ENCODE results near the gene UBE2S.
A peak's percentile ranks its signal among the peaks of the same experiment; 100 is the strongest.

UBE2S gene

DNA sequence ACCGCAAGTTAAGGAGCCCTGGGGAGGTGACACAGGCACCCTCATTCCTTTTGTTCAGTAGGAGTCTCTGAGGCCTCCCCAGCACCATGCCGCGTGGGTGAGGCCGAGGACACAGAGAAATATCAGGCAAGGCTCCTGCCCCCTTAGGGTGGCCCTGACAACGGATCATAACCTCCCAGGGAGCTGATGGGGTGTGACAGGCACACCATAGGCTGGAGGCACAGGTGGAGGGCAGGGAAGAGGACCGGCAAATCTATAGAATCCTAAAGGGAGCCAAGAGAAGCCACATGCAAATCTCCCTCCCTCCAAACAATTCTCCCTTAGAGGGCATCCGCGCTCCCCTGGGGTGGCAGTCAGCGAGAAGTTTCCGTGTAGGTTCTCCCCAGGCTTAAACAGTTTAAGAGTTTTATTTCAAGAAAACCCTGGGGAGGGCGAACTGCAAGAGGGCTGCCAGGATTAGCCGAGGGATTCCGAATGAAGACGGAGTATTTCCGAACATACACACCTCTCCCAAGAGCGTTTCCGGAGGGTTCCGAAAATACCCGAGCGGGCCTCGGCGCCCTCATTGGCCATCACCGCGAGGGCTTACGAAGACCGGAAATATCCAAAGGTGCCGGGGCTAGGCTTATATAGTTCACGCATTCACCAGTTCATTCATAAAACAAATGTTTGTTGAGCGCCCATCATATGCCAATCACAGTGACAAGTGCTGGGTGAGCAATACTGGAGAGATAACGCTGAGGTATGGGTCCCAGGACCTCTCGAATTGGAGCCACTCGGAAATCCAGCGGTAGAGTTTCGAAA lies 22.5 kb downstream of the UBE2S start:
- peak overlapping the region; percentile 100 for H3K4me3 Mint-ChIP-seq
- H3K4me1 Mint-ChIP-seq (ENCODE audit: low read depth), result peaks cover 57% of the 10 kb centered on the region
- H3K27ac Mint-ChIP-seq, result peak overlapping the region; percentile 100
- peaks cover 44% of the 10 kb centered on the region for H3K36me3 Mint-ChIP-seq (ENCODE audit: low read depth)
- no peaks in the 10 kb centered on the region for H3K9me3 Mint-ChIP-seq
- no peaks in the 10 kb centered on the region for H3K27me3 Mint-ChIP-seq

DNA sequence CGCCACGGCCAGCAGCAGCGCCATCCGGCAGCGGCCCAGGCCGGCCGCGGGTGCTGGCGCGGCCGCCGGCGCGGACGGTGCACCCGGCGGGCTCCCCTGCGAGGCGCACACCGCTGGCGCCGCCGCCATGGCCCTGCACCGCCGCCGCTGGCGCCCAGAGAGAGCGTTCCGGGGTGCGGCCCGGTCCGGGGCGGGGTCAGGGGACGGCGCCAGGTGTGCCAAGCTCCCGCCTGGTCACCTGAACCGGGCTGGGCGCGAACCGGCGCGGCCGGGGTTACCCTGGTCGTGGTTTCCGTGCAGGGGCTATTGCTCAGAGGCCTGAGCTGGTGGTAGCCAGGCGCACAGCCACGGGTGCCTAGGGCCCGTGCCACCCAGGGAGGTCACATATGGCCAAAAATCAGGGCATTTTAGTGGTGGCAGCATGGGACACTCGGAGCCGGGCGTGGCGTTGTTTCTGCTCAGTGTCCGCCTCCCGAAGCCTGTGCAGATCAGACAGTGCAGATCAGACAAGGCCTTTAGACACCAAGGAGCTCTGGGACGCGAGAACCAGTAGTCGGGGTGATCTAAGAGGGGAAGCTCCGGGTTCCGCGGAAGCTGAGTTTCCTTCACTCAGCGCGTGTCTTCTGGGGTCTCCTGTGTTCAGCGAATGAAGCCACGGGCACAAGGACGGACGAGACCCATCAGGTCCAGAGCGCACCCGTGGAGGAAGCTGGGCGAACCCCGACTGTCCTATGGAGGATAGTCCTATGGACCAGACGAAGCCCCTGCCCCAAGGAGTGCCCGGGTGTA lies 23.3 kb downstream of the UBE2S start, which contains the start of gene TMEM238:
Gene TMEM238, minus strand, starts transcription at position 162 of the 789 bp plus-strand sequence. Its CDS starts 33 bp downstream, at position 129.
- no peaks in the 10 kb centered on the region for H3K27me3 Mint-ChIP-seq
- H3K9me3 Mint-ChIP-seq, result no peaks in the 10 kb centered on the region
- H3K27ac Mint-ChIP-seq, result peak within 1 kb of the TSS; percentile 100
- peaks cover 49% of the 10 kb centered on the region for H3K4me1 Mint-ChIP-seq (ENCODE audit: low read depth)
- H3K36me3 Mint-ChIP-seq (ENCODE audit: low read depth), result peaks cover 38% of the 10 kb centered on the region
- peak within 1 kb of the TSS; percentile 100 for H3K4me3 Mint-ChIP-seq

DNA sequence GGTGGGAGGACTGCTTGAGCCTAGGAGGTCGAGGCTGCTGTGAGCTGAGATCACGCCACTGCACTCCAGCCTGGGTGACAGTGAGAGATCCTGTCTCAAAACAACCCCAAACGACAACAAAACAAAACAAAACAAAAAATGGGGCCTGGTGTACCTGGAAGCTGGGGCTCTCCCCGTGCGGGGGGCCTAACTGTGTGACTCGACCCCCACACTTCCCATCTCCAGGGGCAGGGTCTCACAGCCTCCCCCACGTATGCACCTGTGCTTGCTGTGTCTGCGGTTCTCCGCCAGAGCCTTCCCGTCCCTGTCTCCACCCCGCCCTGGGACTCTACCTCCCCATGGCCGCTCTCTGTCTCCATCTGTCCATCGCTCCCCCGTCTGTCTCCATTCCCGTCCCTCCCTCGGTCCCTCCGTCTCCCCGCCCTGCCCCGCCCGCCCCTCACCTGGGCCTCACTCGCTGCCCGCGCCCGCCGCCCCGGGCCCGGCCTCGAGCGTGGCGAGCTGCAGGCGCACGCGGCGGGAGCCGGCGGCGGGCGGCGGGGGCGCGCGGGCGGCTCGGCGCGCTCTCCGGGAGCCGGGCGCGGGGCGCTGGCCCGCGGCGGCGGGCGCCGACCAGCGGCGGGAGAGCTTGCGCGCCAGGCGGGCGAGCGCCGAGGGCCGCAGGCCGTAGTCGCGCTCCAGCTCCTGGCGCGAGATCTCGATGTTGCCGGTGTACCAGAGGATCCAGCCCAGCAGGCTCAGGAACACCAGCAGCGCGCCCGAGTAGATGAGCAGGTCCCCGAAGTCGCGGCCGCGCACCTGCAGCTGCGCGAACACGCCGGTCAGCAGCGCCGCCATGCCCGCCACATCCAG lies 24.1 kb downstream of the UBE2S start:
- Mint-ChIP-seq H3K4me1 (ENCODE audit: low read depth) (peaks cover 42% of the 10 kb centered on the region), H3K4me3 (peak overlapping the region; percentile 90), H3K9me3 (no peaks in the 10 kb centered on the region), H3K27me3 (no peaks in the 10 kb centered on the region), H3K27ac (peak overlapping the region; percentile 95), H3K36me3 (ENCODE audit: low read depth) (peaks cover 32% of the 10 kb centered on the region)

DNA sequence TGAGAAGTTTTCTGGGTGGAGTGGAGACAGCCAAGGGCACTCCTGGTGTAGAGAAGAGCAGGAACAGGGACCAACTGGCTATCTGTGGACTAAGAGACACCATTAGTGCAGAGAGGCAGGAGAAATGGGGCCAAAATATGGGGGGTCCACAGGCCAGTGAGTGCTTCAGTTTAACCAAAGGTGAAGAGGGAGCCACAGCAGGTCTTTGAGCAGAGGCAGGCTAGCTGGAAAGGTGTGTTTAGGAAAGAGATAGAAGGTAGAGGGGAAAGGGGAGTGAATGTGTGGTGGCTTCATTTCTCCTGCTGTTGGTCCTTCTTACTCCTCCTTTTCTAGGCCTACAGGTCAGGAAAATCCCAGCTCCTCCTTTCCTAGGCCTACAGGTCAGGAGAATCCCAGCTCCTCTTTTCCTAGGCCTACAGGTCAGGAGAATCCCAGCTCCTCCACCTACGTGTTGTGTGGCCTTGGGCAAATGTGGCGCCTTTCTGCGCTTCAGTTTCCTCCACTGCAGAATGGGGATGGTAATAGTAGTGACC lies 25.0 kb downstream of the UBE2S start:
- Mint-ChIP-seq H3K4me3 (peak overlapping the region; percentile 90), H3K36me3 (ENCODE audit: low read depth) (peaks cover 25% of the 10 kb centered on the region), H3K27ac (peak overlapping the region; percentile 95), H3K9me3 (no peaks in the 10 kb centered on the region), H3K27me3 (no peaks in the 10 kb centered on the region), H3K4me1 (ENCODE audit: low read depth) (peaks cover 33% of the 10 kb centered on the region)

DNA sequence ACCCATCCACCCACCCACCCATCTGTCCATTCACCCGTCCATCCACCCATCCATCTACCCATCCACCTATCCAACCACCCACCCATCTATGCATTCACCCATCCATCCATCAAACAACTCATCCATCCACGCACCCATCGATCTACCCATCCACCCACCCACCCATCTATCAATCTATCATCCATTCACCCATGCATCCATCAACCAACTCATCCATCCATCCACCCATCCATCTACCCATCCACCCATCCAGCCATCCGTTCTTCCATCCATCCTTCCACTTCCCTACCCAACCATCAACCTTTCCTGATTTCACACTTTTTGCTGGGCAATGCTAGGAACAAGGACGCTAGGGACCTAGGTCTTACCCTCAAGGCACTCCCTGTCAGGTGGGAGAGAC lies 25.6 kb downstream of the UBE2S start:
- H3K27ac Mint-ChIP-seq, result no peak overlapping the region
- peak overlapping the region; percentile 90 for H3K4me3 Mint-ChIP-seq
- no peaks in the 10 kb centered on the region for H3K9me3 Mint-ChIP-seq
- no peaks in the 10 kb centered on the region for H3K27me3 Mint-ChIP-seq
- H3K4me1 Mint-ChIP-seq (ENCODE audit: low read depth), result peaks cover 29% of the 10 kb centered on the region
- H3K36me3 Mint-ChIP-seq (ENCODE audit: low read depth), result peaks cover 19% of the 10 kb centered on the region

DNA sequence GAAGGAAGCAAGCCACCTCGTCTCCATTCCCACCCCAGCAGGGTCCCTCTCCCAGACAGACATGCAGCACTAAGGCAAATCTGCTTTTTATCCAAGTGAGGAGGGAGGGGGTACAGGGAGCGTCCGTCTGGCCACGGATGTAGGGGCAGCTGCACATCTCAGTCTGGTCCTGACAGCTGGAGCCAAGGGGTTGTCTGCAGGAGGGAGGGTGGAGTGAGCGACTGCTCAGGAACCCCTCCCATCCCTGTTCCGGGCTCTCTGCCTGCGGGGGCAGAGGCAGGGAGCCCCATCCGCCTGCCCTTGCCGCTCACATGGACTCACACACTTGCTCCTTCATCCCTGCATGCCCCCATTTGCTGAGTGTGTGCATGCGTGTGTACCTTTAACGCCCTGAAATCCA lies 28.4 kb downstream of the UBE2S start:
- no peak overlapping the region for H3K27ac Mint-ChIP-seq
- H3K27me3 Mint-ChIP-seq, result peaks cover 6% of the 10 kb centered on the region
- peaks cover 15% of the 10 kb centered on the region for H3K4me1 Mint-ChIP-seq (ENCODE audit: low read depth)
- peaks cover 5% of the 10 kb centered on the region for H3K36me3 Mint-ChIP-seq (ENCODE audit: low read depth)
- no peaks in the 10 kb centered on the region for H3K9me3 Mint-ChIP-seq
- H3K4me3 Mint-ChIP-seq, result no peak overlapping the region

DNA sequence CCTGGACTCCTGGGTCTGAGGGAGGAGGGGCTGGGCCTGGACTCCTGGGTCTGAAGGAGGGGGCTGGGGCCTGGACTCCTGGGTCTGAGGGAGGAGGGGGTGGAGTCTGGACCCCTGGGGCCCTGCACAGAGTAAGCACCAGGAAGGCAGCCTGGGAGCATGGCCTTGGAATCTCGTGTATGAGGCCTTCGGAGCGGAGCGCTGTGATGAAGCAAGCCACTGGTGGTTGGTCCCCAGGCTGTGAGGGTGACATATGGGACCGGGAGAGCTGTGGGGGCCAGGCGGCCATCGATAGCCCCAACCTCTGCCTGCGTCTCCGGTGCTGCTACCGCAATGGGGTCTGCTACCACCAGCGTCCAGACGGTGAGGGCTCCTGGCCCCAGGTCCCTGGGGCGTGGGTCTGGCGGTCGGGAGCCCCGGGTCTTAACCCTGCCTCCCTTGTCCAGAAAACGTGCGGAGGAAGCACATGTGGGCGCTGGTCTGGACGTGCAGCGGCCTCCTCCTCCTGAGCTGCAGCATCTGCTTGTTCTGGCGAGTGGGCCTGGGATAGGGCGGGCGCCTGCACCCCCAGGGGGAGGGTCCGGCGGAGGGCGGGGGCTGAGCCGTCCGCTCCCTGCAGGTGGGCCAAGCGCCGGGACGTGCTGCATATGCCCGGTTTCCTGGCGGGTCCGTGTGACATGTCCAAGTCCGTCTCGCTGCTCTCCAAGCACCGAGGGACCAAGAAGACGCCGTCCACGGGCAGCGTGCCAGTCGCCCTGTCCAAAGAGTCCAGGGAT lies 30.0 kb downstream of the UBE2S start:
- no peaks in the 10 kb centered on the region for H3K9me3 Mint-ChIP-seq
- no peak overlapping the region for H3K4me3 Mint-ChIP-seq
- H3K36me3 Mint-ChIP-seq (ENCODE audit: low read depth), result peaks cover 5% of the 10 kb centered on the region
- no peak overlapping the region for H3K27ac Mint-ChIP-seq
- H3K4me1 Mint-ChIP-seq (ENCODE audit: low read depth), result peaks cover 10% of the 10 kb centered on the region
- H3K27me3 Mint-ChIP-seq, result peaks cover 11% of the 10 kb centered on the region

DNA sequence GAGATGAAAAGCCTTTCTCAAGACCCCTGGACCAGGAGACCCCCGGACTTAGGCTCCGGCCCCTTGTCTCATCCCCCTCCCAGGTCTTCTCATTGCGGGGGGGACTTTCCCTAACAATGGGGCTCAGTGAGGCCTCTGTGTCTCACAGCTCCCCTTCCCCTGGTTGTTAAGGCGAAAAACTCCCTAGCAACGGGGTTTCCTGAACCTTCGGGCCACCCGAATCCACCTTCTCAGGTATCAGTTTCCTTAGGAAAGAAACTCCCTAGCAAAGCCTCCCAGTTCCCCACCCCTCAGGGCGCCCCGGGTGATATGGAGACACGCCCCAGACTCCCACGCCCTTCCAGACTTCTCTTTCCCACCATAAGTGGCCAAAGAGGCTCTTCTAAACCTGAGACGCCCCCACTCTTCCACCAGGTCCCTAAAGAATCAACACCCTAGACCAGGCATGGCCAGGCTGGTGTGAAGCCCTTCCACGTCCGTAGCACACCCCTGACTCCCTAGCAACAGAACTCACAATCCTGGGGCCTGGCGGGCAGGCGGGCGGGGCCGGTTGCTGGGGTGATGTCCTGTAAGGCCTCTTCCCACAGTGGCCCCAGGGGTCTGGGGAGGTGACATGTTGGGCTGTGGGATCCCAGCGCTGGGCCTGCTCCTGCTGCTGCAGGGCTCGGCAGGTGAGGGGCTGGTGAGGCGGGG lies 31.2 kb downstream of the UBE2S start, which contains the start of gene TMEM190:
Gene TMEM190, plus strand, starts transcription at position 586 of the 693 bp plus-strand sequence. Its CDS starts 28 bp downstream, at position 614.
- no peak within 1 kb of the TSS for H3K4me3 Mint-ChIP-seq
- H3K4me1 Mint-ChIP-seq (ENCODE audit: low read depth), result peaks cover 11% of the 10 kb centered on the region
- H3K27me3 Mint-ChIP-seq, result peaks cover 20% of the 10 kb centered on the region
- H3K27ac Mint-ChIP-seq, result no peak within 1 kb of the TSS
- no peaks in the 10 kb centered on the region for H3K36me3 Mint-ChIP-seq (ENCODE audit: low read depth)
- no peaks in the 10 kb centered on the region for H3K9me3 Mint-ChIP-seq

DNA sequence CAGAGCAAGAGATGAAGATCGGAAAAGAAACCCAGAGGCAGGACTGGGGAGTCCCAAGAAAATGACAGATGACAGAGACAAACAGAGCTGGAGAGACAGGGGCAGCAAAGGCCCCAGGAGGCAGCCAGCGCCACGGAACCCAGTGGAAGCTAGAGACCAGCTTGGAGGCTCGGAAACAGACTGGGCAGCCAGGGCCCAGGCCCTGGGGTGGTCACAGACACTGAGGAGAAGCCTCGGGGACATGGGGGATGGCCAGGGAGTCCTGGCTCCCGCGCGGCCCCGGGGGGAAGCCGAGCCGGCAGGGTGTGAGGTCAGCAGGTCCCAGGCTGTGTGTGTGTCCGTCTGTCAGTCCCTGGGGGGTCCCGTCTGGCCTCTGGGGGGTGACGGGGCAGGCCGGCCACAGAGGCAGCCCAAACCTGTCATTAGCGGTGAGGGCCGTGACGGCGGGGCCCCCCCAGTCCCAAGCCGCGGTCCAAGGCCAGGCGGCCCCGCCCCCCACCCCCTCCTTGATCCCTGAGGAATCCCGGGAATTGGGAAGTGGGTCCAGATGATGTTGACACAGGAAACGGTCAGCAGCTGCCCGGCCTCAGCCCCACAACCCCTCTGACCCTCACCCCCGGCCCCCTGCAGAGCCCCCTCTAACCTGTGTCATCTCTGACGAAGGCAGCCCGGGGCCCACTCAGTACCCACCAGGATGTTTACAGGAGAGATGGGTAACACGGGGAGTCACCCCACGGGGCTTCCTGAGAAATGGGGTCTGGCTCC lies 33.4 kb downstream of the UBE2S start:
- Mint-ChIP-seq H3K9me3 (no peaks in the 10 kb centered on the region), H3K4me3 (no peak overlapping the region), H3K4me1 (ENCODE audit: low read depth) (peaks cover 21% of the 10 kb centered on the region), H3K27ac (peak overlapping the region; percentile 71), H3K36me3 (ENCODE audit: low read depth) (no peaks in the 10 kb centered on the region), H3K27me3 (peaks cover 36% of the 10 kb centered on the region)

DNA sequence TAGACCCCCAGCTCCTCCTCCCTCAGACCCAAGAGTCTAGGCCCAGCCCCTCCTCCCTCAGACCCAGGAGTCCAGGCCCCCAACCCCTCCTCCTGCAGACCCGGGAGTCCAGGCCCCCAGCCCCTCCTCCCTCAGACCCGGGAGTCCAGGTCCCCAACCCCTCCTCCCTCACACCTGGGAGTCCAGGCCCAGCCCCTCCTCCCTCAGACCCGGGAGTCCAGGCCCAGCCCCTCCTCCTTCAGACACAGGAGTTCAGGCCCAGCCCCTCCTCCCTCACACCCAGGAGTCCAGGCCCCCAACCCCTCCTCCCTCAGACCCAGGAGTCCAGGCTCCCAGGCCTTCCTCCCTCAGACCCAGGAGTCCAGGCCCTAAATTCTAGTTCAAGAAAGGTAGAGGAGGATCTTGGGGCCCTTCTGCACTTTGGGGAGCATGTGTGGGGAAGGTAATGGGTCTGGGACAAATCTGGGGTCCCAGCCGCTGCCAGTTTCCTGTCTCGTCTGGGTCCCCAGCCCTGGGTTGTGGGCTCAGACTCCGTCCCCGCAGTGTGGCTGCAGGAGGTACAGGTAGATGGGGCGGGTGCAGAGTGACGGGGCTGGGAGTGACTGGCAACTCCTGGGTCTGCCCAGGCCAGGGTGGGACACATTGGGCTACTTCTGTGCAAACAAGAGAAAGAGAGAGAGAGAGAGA lies 34.1 kb downstream of the UBE2S start:
- H3K9me3 Mint-ChIP-seq, result no peaks in the 10 kb centered on the region
- peak overlapping the region; percentile 71 for H3K27ac Mint-ChIP-seq
- H3K27me3 Mint-ChIP-seq, result peaks cover 36% of the 10 kb centered on the region
- no peak overlapping the region for H3K4me3 Mint-ChIP-seq
- peaks cover 21% of the 10 kb centered on the region for H3K4me1 Mint-ChIP-seq (ENCODE audit: low read depth)
- H3K36me3 Mint-ChIP-seq (ENCODE audit: low read depth), result no peaks in the 10 kb centered on the region

DNA sequence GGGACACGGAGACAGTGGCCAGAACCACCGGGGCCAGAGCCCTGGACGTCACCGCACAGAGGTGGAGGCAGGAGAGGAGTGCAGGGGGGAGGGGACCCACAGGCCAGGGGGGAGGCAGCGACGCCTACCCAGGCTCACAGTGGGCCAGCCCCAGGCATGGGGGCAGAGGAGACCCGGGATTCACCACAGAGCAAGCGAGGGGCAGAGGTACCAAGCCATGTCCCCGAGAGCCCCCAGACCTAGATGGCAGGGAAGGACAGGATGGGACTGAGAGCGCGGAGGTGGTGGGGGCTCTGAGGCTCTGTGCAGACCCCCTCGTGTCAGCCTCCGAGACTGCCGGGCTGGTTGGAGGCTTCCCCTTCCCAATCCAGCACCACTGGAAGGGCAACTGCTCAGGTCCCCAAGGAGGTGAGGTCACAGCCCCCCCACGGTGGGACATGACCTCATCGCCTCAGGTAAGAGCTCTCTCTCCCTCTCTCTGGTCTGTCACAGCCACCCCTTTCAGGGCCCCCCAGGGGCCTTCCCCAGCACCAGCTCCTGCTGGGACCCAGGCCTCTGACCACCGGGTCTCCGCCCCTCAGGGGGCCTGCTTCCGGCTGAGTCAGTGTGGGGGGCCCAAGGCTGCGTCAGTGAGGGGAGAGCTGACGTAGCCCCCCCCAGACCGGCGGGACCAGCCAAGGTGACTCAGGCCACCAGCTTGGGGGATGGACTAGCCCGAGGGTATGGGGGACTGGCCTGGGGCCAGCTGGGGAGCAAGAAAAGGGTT lies 35.1 kb downstream of the UBE2S start:
- no peaks in the 10 kb centered on the region for H3K36me3 Mint-ChIP-seq (ENCODE audit: low read depth)
- H3K4me1 Mint-ChIP-seq (ENCODE audit: low read depth), result peaks cover 21% of the 10 kb centered on the region
- H3K4me3 Mint-ChIP-seq, result no peak overlapping the region
- no peak overlapping the region for H3K27ac Mint-ChIP-seq
- H3K27me3 Mint-ChIP-seq, result peaks cover 40% of the 10 kb centered on the region
- no peaks in the 10 kb centered on the region for H3K9me3 Mint-ChIP-seq
